Esophagus squamous epithelium (tissue), 5 donors: ENCODE data around the gene GRIP2. TPM values are rescaled to one million over a fixed set of nuclear protein-coding genes. Genes with fewer than 3 reads are reported as not detected.

ENCODE experiments used
- DNase-seq: peaks from one replicate; lab custom pipeline; 2025; lab: John Stamatoyannopoulos, UW
- H3K27ac ChIP-seq, 4 donors: fragments of 200-600 bp; sonication (generic); one replicate each; pipeline ENCODE4 v1.5.1; 2016 to 2019; ENCODE audit warnings: mild to moderate bottlenecking in 1 of 4
- H3K27me3 ChIP-seq, 4 donors: fragments of 200-600 bp; sonication (generic); 1 replicate in 3 of 4; 2 replicates in 1 of 4; pipeline versions ENCODE4 v1.5.1 to v1.6.0; 2017 to 2021; ENCODE audit warnings: antibody characterized with exemption in 1 of 4
- H3K36me3 ChIP-seq, 3 donors: fragments of 200-600 bp; sonication (generic); one replicate each; pipeline ENCODE4 v1.5.1; 2016 to 2019
- H3K4me1 ChIP-seq, 3 donors: fragments of 200-600 bp; sonication (generic); one replicate each; pipeline ENCODE4 v1.5.1; 2017 to 2019
- H3K4me3 ChIP-seq, 4 donors: fragments of 200-600 bp; sonication (generic); 1 replicate in 3 of 4; 2 replicates in 1 of 4; pipeline ENCODE4 v1.5.1; 2016 to 2019; ENCODE audit warnings: mild to moderate bottlenecking in 2 of 4, moderate library complexity in 1 of 4
- H3K9me3 ChIP-seq, 3 donors: fragments of 200-600 bp; sonication (generic); one replicate each; pipeline ENCODE4 v1.5.1; 2016 to 2019
- POLR2A ChIP-seq, 4 donors: fragments of 450-650 bp; IDR thresholded peaks; one replicate each; pipeline ENCODE4 v1.6.1; 2017; ENCODE audit warnings: antibody characterized with exemption in 4 of 4, mild to moderate bottlenecking in 4 of 4, moderate library complexity in 3 of 4
- WGBS, 2 donors: methylation state at CpG; one replicate each; pipeline ENCODE4 v1.1.5; 2018; 5-methylcytosine and 5-hydroxymethylcytosine counted together
- intact Hi-C: fragments of 100-400 bp; cut with DNase I; formaldehyde crosslinking; loops from one replicate; pipeline ENCODE4 v1.15.0; 2022
- total RNA-seq, 4 donors: library from RNA; depleted of rRNA; stranded (reverse); fragments of >200 nt; gene quantifications; one replicate each; pipeline ENCODE4 v1.1.0, GENCODE V29; 2016
- TF ChIP-seq, protein P1 (sequence below), 6 experiments: fragments of 450-650 bp in 4 of 6; fragments of 200-600 bp in 2 of 6; sonication (generic) in 2 of 6; IDR thresholded peaks; one replicate each; pipeline ENCODE4 v1.5.1; 2016 to 2019; ENCODE audit warnings: antibody characterized with exemption in 6 of 6, mild to moderate bottlenecking in 4 of 6, moderate library complexity in 4 of 6
- donor health status: DM: yes; HTN: yes; CAD: no.

The GRIP2 gene
- total RNA-seq, 4 donors from 2014 or later: 0.23 to 2.9 (median 0.53) TPM

DNA sequence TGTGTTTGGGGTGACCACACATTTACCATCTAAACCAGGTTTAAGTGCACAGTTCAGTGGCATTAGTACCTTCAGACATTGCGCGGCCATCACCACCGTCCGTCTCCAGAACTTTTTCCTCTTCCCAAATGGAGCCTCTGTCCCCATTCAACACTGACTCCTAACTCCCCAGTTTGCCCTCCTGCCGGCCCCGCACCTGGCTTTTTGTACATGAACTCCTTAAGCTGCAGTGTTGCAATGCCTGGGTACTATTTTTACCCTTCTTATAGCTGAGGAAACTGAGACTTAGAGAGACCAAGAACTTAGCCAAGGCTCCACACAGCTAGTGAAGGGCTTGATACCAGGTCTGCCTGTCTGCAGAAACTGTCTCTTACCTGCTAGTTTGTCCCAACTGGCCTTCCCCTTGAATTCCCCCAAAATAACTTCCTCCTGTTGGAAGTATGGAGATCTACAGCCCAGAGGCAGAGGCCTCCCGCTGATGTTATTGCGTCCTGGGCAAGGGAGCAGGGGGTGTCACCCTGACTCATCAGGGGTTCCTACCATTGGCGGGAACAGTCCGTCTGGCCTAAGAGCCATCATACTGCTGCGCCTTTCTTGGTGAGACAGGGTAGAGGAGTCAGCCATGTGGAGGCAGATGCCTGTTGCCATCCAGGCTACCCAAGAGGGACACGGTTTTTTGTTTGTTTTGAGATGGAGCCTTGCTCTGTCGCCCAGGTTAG is 65.6 kb downstream of the GRIP2 start:
- Histone ChIP-seq H3K9me3 (no peaks in the 10 kb centered on the region), H3K4me3 (no peak overlapping the region), H3K27ac (peak overlapping the region in 1 of 4 donors; percentile 48), H3K4me1 (peaks cover 0 to 22% (median 14%) of the 10 kb centered on the region in 3 donors), H3K36me3 (peaks cover 0 to 82% (median 0%) of the 10 kb centered on the region in 3 donors), H3K27me3 (no peaks in the 10 kb centered on the region)
- TF ChIP-seq POLR2A (IDR thresholded peaks at IDR 0.05): no peak
- TF ChIP-seq, protein P1, sequence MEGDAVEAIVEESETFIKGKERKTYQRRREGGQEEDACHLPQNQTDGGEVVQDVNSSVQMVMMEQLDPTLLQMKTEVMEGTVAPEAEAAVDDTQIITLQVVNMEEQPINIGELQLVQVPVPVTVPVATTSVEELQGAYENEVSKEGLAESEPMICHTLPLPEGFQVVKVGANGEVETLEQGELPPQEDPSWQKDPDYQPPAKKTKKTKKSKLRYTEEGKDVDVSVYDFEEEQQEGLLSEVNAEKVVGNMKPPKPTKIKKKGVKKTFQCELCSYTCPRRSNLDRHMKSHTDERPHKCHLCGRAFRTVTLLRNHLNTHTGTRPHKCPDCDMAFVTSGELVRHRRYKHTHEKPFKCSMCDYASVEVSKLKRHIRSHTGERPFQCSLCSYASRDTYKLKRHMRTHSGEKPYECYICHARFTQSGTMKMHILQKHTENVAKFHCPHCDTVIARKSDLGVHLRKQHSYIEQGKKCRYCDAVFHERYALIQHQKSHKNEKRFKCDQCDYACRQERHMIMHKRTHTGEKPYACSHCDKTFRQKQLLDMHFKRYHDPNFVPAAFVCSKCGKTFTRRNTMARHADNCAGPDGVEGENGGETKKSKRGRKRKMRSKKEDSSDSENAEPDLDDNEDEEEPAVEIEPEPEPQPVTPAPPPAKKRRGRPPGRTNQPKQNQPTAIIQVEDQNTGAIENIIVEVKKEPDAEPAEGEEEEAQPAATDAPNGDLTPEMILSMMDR (IDR thresholded peaks at IDR 0.05): no peak
- intact Hi-C loops: no loop called here
- 89 to 92% methylated on average over 8 to 9 of the region's 13 CpGs for WGBS, 2 donors
- DNase-seq: no peak

DNA sequence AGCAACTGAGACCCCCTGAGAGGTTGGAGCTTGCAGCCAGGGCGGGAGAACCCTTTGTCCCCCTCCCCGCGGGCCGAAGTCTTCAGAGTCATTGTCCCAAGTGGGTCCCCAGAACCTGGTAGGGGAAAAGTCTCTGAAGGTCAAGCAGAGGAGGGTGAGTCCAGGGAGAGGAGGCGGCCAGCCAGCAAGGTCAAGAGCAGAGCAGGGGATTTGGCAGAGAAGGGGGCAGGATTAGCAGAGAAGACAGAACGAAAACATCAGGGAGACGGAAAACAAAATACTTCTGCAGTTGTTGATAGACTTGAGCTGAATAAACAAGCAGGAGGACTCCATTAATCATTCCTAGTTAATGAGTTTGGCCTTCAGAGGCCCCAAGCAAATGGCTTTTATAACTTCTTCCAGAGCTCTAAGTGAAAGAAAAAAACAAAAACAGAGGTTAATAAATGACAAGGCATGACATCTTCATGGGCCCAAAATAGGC is 66.7 kb downstream of the GRIP2 start:
- Histone ChIP-seq H3K27ac (peak overlapping the region; percentile 21 to 77 (median 57)), H3K9me3 (no peaks in the 10 kb centered on the region), H3K27me3 (no peaks in the 10 kb centered on the region), H3K4me3 (no peak overlapping the region), H3K36me3 (peaks cover 0 to 82% (median 0%) of the 10 kb centered on the region in 3 donors), H3K4me1 (peaks cover 0 to 22% (median 14%) of the 10 kb centered on the region in 3 donors)
- no peak for DNase-seq
- intact Hi-C loops: no loop called here
- no peak for TF ChIP-seq POLR2A (IDR thresholded peaks at IDR 0.05)
- TF ChIP-seq, protein P1 (IDR thresholded peaks at IDR 0.05): no peak
- 60 to 92% methylated on average over 3 to 6 of the region's 7 CpGs for WGBS, 2 donors

DNA sequence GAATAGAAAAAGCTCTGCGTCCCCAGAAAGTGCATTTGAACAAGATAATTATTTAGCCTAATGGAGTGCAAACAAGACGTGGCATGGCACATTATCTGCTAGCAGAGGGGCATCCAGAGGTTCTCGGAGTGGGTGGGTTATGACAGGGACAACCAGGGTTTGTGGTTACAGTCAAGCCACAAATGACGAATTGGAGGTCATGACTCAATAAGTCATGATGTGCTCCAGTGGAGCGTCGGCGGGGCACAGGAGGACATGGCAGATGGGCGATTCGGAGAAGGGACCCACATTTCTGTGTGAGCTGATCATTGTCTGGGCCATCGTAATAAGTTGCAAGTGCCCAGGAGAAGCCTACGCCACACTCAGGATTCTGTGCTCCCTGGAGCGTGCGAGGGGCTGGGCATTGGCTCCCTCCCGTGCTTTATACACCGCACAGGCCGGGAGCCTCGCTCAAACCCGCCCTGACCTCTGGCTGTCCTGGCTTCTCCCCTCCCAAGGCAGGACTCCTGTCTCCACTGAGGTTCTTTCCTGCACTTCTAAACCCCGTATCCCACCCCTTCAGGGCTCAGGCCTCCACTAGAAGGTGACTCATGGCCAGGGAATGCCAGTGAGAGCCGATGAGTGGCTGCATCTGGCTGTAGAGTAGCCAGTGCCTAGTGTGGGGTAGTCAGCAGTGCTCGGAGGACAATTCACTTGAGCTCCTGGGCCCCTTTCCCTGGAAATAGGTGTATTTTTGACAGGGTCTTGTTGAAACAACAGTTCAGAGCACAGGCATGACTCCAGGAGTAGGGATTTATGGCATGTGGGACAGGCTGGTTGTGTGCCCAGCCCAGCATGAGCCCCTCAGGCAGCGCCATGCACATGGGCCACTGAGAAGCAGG is 67.4 kb downstream of the GRIP2 start:
- intact Hi-C loops: no loop called here
- Histone ChIP-seq H3K4me3 (no peak overlapping the region), H3K9me3 (no peaks in the 10 kb centered on the region), H3K27ac (peak overlapping the region; percentile 21 to 77 (median 57)), H3K4me1 (peaks cover 0 to 22% (median 14%) of the 10 kb centered on the region in 3 donors), H3K36me3 (peaks cover 0 to 79% (median 0%) of the 10 kb centered on the region in 3 donors), H3K27me3 (no peaks in the 10 kb centered on the region)
- TF ChIP-seq, protein P1 (IDR thresholded peaks at IDR 0.05): no peak
- no peak for TF ChIP-seq POLR2A (IDR thresholded peaks at IDR 0.05)
- WGBS, 2 donors: 65 to 73% methylated on average over 16 to 17 of the region's 22 CpGs
- DNase-seq: no peak

DNA sequence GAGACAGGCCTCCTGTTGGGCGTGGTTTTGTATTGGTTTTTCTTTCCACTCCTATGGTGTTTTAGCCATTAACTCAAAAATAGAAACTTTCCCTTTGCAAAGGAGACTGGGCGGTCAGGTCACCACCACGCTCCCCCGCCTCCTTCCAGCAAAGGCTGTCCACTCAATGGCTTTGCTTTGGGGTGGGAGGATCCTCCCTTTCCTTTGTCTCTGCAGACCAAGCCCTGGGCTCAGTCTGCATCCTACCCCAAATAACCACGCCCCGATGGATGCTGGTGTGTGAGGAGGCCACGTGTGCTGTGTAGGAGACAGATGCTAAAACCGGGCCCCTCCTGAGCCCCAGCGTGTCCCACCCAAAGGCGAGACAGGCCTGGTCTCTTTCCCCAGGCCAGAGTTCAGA is 68.5 kb downstream of the GRIP2 start:
- Histone ChIP-seq H3K36me3 (peaks cover 0 to 79% (median 0%) of the 10 kb centered on the region in 3 donors), H3K4me1 (peaks cover 0 to 22% (median 14%) of the 10 kb centered on the region in 3 donors), H3K9me3 (no peaks in the 10 kb centered on the region), H3K4me3 (no peak overlapping the region), H3K27me3 (no peaks in the 10 kb centered on the region), H3K27ac (peak overlapping the region in 1 of 4 donors; percentile 73)
- DNase-seq: no peak
- 90% methylated on average over 10 of the region's 10 CpGs for WGBS, 2 donors
- intact Hi-C loops: no loop called here
- no peak for TF ChIP-seq POLR2A (IDR thresholded peaks at IDR 0.05)
- TF ChIP-seq, protein P1 (IDR thresholded peaks at IDR 0.05): no peak
